Right renal pelvis (tissue), 4 donors: ENCODE measurements around the gene ATAD3C. TPM values are rescaled to one million over a fixed set of nuclear protein-coding genes. Genes with fewer than 3 reads are reported as not detected.

Experiments used
- DNase-seq, 4 donors: peaks; one replicate each; pipeline ENCODE4 v3.0.0-alpha.2; 2013; ENCODE audit warnings: low read depth in 4 of 4, low spot score in 3 of 4, missing footprints in 1 of 4
- polyA plus RNA-seq, 4 donors: library from polyadenylated mRNA; unstranded; fragments of 120-200 nt; gene quantifications; one replicate each; pipeline ENCODE4 v1.2.1, GENCODE V29; 2013; ENCODE audit not compliant: insufficient read length in 4 of 4

ATAD3C gene
- polyA plus RNA-seq, 4 donors: 1.4 to 3.1 (median 3.1) TPM

DNA sequence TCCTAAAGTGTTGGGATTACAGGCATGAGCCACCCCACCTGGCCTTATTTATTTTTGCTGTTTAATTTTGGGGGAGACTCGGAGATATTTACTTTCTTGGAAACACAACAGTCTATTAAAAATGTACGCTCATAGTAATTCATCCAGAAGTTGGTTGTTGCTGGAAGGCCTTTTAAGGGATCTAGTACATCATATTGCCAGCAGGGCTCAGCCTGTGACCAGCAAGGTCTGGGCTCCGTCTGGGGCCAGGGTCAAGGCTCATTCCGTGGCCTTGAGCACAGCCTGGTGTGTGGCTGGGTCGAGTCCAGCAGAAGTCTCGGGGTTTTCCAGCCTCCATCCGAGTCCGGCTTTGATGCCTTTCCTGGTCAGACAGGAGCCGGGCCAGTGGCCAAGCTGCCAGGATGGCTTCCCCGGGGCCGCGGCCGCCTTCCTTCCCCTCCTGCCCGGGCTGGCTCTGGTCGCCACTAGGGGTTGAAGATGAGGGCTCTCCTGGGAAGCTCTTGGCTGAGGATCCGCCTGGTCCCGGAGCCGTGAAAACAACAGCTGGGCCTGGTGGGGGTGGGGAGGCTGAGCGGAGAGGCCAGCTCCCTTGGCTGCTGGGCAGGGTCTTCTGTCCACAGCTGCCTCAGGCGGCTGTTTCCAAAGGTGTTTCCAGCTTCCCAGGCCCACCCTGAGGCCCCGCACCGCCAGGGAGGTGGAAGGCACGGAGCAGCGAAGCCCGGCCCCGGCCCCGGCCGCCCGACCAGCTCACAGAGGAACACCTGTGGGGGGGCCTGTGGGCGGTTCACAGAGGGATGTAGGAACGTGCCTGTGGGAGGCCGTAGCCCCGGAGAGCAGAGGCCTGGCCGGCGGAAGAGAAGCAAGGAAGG, 19.1 kb upstream of the ATAD3C start:
- DNase-seq: no peak

GRCh38 chr1:1430992-1431844, 18.3 kb upstream of the ATAD3C start:
- no peak for DNase-seq

- DNase-seq: no peak
These were observed 17.6 kb upstream of the ATAD3C start for GRCh38 chr1:1431845-1432273.

DNA sequence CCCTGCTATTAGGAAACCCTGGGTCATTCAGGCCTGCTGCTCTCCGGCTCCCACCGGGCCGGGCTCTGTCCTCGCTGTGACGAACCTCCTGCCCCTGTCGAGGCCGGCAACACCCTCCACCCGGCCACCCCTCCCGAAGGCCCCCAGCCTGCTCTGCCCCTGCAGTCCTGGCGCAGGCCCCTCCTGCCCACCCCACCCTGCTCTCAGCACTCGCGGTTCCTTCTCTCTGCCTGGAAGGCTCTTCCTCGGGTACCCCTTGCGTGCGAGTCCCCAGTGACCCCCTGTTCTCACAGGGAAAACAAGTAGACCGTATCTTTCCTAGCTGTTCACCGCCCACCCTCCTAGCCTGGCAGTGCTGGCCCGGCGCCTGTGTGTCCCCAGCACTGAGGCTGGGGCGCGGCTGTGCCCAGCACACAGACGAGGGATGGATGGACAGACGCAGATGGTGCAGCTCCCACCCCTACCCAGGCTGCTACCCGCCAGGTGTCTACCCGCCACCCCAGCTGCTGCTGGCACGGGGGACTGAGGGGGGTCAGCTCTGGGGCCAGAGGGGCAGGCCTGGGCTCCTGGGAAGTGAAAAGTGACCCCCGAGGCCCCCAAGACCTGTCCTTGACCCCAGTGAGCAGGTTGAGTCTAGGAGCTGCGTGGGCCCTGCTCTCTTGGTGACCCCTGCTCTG, 17.1 kb upstream of the ATAD3C start:
- no peak for DNase-seq

- DNase-seq: no peak
These were observed 16.3 kb upstream of the ATAD3C start for GRCh38 chr1:1432951-1433803.

DNA sequence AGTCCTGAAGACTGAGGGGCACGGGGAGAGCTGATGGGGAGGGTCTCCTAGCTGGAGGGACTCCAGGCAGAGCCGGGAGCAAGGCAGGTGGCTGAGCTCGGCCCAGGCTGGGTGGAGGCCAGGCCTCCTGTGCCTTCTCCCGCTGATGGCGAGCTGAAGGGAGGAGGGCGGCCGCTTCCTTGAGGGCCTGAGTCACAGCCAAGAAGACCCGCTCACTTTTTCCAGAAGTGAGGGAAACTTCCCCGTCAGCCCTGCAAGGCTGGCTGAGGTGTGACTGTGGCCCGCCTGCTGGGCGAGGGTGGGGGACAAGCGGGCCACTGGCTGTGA, 15.7 kb upstream of the ATAD3C start:
- DNase-seq: no peak

- DNase-seq: no peak
These were observed 15.2 kb upstream of the ATAD3C start for GRCh38 chr1:1434131-1434823.

- DNase-seq: no peak
These were observed 14.7 kb upstream of the ATAD3C start for GRCh38 chr1:1434824-1435105.

- no peak for DNase-seq
These were observed 14.2 kb upstream of the ATAD3C start, which contains the start of gene VWA1 for GRCh38 chr1:1435106-1435903. Gene VWA1, plus strand, starts transcription at chr1:1435690. Its CDS starts 59 bp downstream, at chr1:1435749.

- no peak for DNase-seq
These were observed 13.4 kb upstream of the ATAD3C start for GRCh38 chr1:1435911-1436629.

DNA sequence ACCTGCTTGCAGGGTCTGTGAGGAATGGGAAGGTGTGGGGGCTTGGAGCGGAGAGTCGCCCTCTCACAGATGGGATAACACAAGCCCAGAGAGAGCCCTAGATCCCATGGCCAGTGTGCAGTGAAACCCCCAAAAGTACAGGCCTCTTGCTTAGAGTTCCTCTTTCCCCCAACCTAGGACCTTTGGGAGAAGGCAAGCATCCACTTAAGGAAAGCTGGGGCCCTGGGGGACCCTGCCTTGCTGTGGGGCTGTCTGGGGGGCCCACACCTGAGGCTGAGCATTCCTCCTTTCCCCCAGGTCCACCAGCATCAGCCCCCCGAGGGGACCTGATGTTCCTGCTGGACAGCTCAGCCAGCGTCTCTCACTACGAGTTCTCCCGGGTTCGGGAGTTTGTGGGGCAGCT, 12.9 kb upstream of the ATAD3C start:
- DNase-seq: no peak

DNA sequence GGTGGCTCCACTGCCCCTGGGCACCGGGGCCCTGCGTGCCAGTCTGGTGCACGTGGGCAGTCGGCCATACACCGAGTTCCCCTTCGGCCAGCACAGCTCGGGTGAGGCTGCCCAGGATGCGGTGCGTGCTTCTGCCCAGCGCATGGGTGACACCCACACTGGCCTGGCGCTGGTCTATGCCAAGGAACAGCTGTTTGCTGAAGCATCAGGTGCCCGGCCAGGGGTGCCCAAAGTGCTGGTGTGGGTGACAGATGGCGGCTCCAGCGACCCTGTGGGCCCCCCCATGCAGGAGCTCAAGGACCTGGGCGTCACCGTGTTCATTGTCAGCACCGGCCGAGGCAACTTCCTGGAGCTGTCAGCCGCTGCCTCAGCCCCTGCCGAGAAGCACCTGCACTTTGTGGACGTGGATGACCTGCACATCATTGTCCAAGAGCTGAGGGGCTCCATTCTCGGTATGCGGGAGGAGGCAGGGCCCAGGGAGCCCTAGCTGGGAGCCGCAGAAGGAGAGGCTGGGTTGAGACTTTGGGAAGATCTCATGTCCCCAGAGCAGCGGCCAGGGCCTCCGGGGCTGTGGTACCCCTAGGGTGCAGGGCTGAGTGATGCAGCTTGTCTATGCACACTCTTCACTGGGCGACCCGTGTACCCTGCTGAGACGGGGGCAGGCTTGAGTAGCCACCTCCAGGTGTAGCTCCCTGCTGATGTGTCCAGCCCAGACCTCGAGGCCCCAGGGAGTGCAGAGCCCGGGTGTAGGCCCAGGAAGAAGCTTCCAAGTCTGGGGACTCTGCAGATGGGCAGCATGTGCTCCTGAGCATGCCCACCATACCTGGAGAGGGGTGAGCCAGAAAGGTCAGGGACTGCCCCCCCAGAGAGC, 12.2 kb upstream of the ATAD3C start:
- no peak for DNase-seq

DNA sequence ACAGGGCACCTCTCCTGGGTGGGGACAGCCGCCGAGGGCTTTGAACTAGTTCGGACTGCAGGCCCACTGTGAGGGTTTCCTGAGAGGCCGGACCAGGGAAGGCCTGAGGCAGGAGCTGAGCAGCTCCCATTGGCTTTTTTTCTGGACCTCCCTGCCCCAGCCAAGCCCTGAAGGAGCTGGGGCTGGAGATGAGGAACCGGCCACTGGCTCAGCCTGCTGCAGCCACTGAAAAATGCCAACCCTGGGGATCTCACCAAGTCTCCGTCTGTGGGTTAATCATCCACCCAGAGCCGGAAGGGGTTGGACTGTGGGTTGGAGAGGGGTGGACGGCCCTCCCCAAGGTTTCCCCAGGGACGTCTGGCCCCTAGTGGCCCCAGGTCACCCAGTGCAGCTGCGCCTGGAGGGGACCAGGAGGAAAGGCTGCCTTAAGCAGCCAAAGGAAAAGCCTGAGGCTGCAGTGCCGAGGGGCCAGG, 11.5 kb upstream of the ATAD3C start:
- peak in 1 of 4 donors; percentile 55 for DNase-seq

GRCh38 chr1:1438531-1439381, 10.7 kb upstream of the ATAD3C start:
- DNase-seq: no peak

- DNase-seq: no peak
These were observed 9.8 kb upstream of the ATAD3C start for GRCh38 chr1:1439546-1440261.
